ENCODE results near the gene LRRC7.

Gene LRRC7

GRCh38 chr1:70153739-70154138 is 586.0 kb downstream of the LRRC7 start:
- TF ChIP-seq, protein P1, sequence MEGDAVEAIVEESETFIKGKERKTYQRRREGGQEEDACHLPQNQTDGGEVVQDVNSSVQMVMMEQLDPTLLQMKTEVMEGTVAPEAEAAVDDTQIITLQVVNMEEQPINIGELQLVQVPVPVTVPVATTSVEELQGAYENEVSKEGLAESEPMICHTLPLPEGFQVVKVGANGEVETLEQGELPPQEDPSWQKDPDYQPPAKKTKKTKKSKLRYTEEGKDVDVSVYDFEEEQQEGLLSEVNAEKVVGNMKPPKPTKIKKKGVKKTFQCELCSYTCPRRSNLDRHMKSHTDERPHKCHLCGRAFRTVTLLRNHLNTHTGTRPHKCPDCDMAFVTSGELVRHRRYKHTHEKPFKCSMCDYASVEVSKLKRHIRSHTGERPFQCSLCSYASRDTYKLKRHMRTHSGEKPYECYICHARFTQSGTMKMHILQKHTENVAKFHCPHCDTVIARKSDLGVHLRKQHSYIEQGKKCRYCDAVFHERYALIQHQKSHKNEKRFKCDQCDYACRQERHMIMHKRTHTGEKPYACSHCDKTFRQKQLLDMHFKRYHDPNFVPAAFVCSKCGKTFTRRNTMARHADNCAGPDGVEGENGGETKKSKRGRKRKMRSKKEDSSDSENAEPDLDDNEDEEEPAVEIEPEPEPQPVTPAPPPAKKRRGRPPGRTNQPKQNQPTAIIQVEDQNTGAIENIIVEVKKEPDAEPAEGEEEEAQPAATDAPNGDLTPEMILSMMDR (IDR thresholded peaks at IDR 0.05; ENCODE audit: unreplicated experiment in 3 of 3), result no peak
- H3K4me1 Mint-ChIP-seq, result no peaks in the 10 kb centered on the region
- no peaks in the 10 kb centered on the region for H3K27me3 Mint-ChIP-seq (ENCODE audit: low read depth)
- H3K27ac Mint-ChIP-seq, result no peak overlapping the region
- no peak overlapping the region for H3K4me3 Mint-ChIP-seq
- H3K36me3 Mint-ChIP-seq (ENCODE audit: low read depth), result peaks cover 10% of the 10 kb centered on the region
- no peaks in the 10 kb centered on the region for H3K9me3 Mint-ChIP-seq

DNA sequence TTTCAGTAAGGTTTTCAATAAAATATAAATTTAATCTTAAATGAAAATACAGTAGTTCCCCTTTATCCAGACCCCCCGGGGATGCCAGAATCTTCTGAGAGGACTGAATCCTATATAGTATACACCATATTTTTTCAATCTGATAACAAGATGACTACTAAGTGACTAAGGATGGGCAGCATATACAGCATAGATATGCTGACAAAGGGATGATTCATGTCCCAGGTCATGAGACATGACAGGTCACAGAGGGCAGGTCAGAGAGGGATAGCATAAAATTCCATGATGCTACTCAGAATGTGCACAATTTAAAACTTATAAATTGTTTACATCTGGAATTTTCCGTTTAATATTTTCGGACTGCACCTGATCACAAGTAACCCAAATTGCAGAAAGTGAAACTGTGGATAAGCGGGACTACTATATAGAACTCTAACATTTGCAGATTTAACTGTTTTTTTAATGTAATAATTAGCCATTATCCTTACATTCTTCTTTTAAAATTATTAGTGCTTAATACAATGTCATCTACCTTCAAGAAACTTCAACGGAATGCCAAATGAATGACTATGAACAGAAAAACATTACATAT is 588.9 kb downstream of the LRRC7 start:
- Mint-ChIP-seq H3K27me3 (ENCODE audit: low read depth) (no peaks in the 10 kb centered on the region), H3K36me3 (ENCODE audit: low read depth) (peaks cover 19% of the 10 kb centered on the region), H3K9me3 (no peaks in the 10 kb centered on the region), H3K4me1 (no peaks in the 10 kb centered on the region), H3K4me3 (no peak overlapping the region), H3K27ac (no peak overlapping the region)
- TF ChIP-seq, protein P1 (IDR thresholded peaks at IDR 0.05; ENCODE audit: unreplicated experiment in 3 of 3), result no peak

- no peak overlapping the region for H3K4me3 Mint-ChIP-seq
- H3K9me3 Mint-ChIP-seq, result no peaks in the 10 kb centered on the region
- no peak overlapping the region for H3K27ac Mint-ChIP-seq
- no peaks in the 10 kb centered on the region for H3K27me3 Mint-ChIP-seq (ENCODE audit: low read depth)
- H3K36me3 Mint-ChIP-seq (ENCODE audit: low read depth), result peaks cover 29% of the 10 kb centered on the region
- no peaks in the 10 kb centered on the region for H3K4me1 Mint-ChIP-seq
- TF ChIP-seq, protein P1 (IDR thresholded peaks at IDR 0.05; ENCODE audit: unreplicated experiment in 3 of 3), result no peak
Measured at GRCh38 chr1:70164350-70164749, 596.6 kb downstream of the LRRC7 start.

- no peaks in the 10 kb centered on the region for H3K27me3 Mint-ChIP-seq (ENCODE audit: low read depth)
- no peak overlapping the region for H3K27ac Mint-ChIP-seq
- H3K36me3 Mint-ChIP-seq (ENCODE audit: low read depth), result peaks cover 31% of the 10 kb centered on the region
- no peak overlapping the region for H3K4me3 Mint-ChIP-seq
- H3K4me1 Mint-ChIP-seq, result no peaks in the 10 kb centered on the region
- H3K9me3 Mint-ChIP-seq, result no peaks in the 10 kb centered on the region
- TF ChIP-seq, protein P1 (IDR thresholded peaks at IDR 0.05; ENCODE audit: unreplicated experiment in 3 of 3), result no peak
Measured at GRCh38 chr1:70168283-70168682, 600.6 kb downstream of the LRRC7 start.

DNA sequence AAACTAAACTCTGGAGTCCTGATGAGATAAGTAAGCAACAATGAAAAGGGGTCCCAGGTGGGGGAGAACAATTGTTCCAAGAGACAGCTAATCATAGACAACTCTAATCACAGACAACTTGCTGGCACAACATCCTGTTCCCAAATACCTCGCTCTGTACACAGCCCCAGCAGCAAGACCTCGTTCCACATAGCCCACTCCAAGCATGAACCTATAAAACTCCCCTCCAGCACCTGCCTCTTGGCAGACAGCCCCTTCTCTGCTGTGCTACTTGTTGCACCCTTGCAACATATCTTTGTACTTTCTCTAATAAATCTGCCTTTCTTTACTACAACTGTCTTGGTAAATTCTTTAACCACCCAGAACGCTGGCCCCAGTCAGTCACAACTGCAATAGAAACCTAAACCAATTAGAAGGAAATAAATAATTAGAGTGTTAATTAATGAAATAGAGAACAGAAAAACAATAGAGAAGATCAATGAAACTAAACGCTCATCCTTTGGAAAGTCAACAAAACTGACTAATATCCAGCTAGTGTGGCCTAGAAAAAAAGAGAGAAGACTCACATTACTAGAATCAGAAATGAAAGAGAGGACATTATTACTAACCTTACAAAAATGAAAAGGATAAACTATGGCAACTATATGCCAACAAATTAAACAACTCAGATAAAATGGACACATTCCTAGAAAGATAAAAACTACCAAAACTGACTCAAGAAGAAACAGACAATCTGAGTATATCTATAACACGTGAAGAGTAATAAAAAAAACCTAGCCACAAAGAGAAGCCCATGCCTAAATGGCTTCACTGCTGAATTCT is 601.5 kb downstream of the LRRC7 start:
- Mint-ChIP-seq H3K27me3 (ENCODE audit: low read depth) (no peaks in the 10 kb centered on the region), H3K9me3 (no peaks in the 10 kb centered on the region), H3K4me3 (no peak overlapping the region), H3K4me1 (no peaks in the 10 kb centered on the region), H3K27ac (no peak overlapping the region), H3K36me3 (ENCODE audit: low read depth) (peaks cover 32% of the 10 kb centered on the region)
- TF ChIP-seq, protein P1 (IDR thresholded peaks at IDR 0.05; ENCODE audit: unreplicated experiment in 3 of 3), result no peak
